Kidney epithelial cell (primary cell): ENCODE data around the gene ARID5B. TPM values are rescaled to one million over a fixed set of nuclear protein-coding genes. Genes with fewer than 3 reads are reported as not detected.
"Not testable (repeated sequence)": the region's sequence is repeated elsewhere in the genome, so short reads cannot be mapped to it uniquely, and the experiment has no call there.

Source experiments
- DNase-seq: peaks from one replicate; pipeline ENCODE4 v3.0.0-alpha.2; 2010; ENCODE audit warnings: low read depth
- H3K27me3 ChIP-seq: 2 replicates; pipeline ENCODE4 v1.6.0; 2011; ENCODE audit warnings: low read length; ENCODE audit not compliant: control insufficient read depth, insufficient read depth
- H3K36me3 ChIP-seq: 2 replicates; pipeline ENCODE4 v1.5.1; 2011; ENCODE audit warnings: low read length; ENCODE audit not compliant: control insufficient read depth, insufficient read depth
- H3K4me3 ChIP-seq: 2 replicates; pipeline ENCODE4 v1.5.1; 2011; ENCODE audit warnings: low read depth, mild to moderate bottlenecking, control low read depth, low read length
- total RNA-seq: library from RNA; depleted of rRNA; stranded (reverse); fragments of >200 nt; gene quantifications from 2 replicates; pipeline ENCODE4 v1.2.3, GENCODE V29; 2015
- TF ChIP-seq, protein P1 (sequence below): IDR thresholded peaks from 2 replicates; pipeline ENCODE4 v1.5.1; 2011; ENCODE audit warnings: mild to moderate bottlenecking, moderate library complexity, low read length, control low read depth, inconsistent platforms; ENCODE audit not compliant: insufficient read depth, poor library complexity, severe bottlenecking

ARID5B gene
- total RNA-seq, 1 donor from 2014 or later = 11.6 TPM

DNA sequence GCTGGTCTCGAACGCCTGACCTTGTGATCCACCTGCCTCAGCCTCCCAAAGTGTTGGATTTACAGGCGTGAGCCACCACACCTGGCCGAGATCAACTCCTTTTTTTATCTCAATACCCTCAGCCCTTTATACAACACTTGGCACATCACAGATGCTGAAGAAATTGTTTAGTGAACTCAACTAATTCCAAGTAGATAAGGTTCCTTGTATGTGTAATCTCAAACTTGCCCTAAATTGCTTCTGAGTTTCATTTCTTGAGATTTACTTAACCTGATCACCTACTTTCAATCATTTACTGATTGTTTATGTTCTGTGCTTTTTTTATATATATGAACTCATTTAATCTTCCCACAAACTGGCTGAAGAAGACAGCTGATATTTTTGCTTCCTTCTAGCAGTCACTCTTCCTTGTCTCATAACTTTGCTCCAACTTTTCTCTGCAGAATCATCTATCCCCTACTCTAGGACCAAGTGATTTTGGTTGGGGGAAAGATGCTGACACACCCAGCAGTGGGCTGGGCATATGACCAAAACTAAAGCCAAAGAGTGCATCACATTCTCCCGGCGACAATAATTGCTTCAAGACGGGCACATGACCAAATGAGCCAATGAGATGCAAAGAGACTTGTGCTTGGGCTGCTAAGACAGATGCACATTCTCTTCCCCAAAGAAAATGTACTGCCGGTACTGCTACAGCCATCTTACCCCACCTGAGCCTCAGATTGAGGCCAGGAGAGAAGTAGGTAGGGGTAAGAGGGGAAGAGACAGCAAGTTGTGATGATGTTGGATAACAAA lies 40.3 kb upstream of the ARID5B start:
- no peaks in the 10 kb centered on the region for H3K36me3 ChIP-seq
- no peak overlapping the region for H3K4me3 ChIP-seq
- no peaks in the 10 kb centered on the region for H3K27me3 ChIP-seq
- no peak for DNase-seq
- TF ChIP-seq, protein P1, sequence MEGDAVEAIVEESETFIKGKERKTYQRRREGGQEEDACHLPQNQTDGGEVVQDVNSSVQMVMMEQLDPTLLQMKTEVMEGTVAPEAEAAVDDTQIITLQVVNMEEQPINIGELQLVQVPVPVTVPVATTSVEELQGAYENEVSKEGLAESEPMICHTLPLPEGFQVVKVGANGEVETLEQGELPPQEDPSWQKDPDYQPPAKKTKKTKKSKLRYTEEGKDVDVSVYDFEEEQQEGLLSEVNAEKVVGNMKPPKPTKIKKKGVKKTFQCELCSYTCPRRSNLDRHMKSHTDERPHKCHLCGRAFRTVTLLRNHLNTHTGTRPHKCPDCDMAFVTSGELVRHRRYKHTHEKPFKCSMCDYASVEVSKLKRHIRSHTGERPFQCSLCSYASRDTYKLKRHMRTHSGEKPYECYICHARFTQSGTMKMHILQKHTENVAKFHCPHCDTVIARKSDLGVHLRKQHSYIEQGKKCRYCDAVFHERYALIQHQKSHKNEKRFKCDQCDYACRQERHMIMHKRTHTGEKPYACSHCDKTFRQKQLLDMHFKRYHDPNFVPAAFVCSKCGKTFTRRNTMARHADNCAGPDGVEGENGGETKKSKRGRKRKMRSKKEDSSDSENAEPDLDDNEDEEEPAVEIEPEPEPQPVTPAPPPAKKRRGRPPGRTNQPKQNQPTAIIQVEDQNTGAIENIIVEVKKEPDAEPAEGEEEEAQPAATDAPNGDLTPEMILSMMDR = no peak

DNA sequence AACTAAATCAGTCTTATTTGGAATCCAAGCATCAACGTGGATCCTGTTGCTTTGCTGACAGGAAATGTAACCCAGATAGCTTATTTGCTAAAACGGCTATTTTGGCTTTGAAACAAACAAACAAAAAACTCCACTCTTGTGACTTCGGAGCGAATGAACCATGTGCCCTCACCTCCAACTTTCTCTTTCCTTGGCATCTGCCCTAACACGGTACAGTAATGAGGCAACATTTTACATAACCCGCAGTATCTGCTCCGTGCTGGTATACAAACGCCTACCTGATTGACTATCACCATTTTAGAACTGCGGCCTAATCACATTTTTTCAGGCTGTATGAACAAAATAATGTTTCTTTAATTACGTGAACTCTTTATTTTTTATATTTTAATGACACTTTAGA lies 37.5 kb upstream of the ARID5B start:
- TF ChIP-seq, protein P1 = no peak
- no peaks in the 10 kb centered on the region for H3K27me3 ChIP-seq

DNA sequence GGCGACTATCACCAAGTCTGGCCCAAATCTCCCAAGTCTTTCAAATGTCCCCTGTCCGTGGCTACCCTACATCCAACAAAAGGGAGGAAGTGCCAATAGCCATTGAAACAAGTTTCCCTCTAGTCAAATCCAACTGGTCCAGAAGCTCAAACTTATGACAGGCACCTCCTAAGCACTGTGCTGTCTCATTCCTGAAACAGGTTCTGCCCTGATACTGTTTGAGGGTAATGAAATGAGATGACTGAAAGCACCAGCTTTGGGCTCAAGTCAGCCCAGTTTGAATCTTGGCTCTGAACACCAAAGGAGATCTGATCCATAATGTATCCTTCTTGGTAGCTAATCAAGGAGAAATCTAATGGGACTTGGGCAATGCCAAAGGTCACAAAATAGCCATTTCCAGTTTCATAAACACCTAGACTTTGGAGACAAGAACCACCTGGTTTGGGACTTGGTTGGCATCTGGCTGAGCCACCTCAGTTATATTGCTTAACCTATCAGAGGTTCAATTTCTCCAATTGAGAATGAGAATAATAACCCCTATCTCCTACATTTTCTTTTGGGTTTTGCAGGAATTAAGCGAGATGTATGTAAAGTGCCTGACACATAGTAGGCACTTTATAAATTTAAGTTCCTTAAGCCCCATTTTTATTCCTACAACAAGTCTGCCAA lies 34.7 kb upstream of the ARID5B start:
- H3K4me3 ChIP-seq = no peak overlapping the region

More for the DNA sequence above, 37.5 kb upstream of the ARID5B start:
- DNase-seq = no peak
- H3K36me3 ChIP-seq = no peaks in the 10 kb centered on the region
- H3K4me3 ChIP-seq = no peak overlapping the region

DNA sequence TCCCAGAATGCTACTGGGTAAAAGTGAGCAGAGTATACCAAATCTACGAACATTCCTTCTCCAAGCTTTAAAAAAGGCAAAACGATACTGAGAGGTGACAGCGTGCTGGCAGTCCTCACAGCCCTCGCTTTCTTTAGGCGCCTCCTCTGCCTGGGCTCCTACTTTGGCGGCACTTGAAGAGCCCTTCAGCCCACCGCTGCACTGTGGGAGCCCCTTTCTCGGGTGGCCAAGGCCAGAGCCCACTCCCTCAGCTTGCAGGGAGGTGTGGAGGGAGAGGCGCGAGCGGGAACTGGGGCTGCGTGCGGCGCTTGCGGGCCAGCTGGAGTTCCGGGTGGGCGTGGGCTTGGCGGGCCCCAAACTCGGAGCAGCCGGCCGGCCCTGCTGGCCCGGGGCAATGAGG lies 34.1 kb upstream of the ARID5B start:
- H3K36me3 ChIP-seq, H3K4me3 ChIP-seq, DNase-seq, H3K27me3 ChIP-seq: not testable (repeated sequence)

More for the DNA sequence above, 34.7 kb upstream of the ARID5B start:
- no peak for DNase-seq
- no peaks in the 10 kb centered on the region for H3K27me3 ChIP-seq
- no peaks in the 10 kb centered on the region for H3K36me3 ChIP-seq
- TF ChIP-seq, protein P1 = no peak

DNA sequence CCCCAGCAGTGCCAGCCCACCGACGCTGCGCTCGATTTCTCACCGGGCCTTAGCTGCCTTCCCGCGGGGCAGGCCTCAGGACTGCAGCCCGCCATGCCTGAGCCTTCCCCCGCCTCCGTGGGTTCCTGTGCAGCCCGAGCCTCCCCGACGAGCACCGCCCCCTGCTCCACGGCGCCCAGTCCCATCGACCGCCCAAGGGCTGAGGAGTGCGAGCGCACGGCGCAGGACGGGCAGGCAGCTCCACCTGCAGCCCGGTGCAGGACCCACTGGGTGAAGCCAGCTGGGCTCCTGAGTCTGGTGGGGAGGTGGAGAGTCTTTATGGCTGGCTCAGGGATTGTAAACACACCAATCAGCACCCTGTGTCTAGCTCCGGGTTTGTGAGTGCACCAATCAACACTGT lies 33.7 kb upstream of the ARID5B start:
- not testable (repeated sequence) for H3K36me3 ChIP-seq, DNase-seq, H3K27me3 ChIP-seq, H3K4me3 ChIP-seq

DNA sequence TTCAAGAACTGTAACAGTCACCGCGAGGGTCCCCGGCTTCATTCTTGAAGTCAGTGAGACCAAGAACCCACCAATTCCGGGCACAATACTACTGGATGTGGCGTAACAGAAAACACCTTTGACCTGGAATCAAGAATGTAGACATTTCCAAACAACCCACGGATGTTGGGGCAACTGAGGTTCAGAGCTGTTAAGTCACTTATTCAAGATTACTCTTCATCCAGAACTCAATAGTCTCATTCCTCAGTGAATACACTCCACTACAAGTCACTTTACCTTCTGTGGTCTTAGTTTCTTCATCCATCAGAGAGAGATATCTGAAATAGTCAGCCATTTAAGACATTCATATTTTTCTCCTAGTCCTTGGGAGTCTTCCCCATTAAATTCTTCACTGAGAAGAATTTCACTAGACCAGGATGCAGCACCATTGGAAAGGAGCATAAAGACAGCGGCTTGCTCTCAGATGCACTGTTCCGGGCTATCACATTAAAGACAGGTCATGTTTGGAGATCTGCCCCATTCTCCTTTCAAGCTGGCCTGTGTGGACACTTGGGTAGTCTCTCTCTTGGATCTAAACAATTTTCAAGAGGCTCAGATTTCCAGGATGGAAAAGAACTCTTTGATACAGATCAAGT lies 32.3 kb upstream of the ARID5B start:
- TF ChIP-seq, protein P1 = no peak
- no peaks in the 10 kb centered on the region for H3K36me3 ChIP-seq

More for the DNA sequence above, 32.3 kb upstream of the ARID5B start:
- DNase-seq = no peak
- Histone ChIP-seq H3K27me3 (no peaks in the 10 kb centered on the region), H3K4me3 (no peak overlapping the region)
